Measurements from ENCODE around the gene MYO5C.

GRCh38 chr15:52196891-52197290 lies 98.7 kb downstream of the MYO5C start:
- TF ChIP-seq POLR2A (IDR thresholded peaks at IDR 0.05), result no peak
- TF ChIP-seq CTCF (IDR thresholded peaks at IDR 0.05), result no peak

Measured in esophagus squamous epithelium (tissue), 4 donors.